H1 (cell line): ENCODE results near the gene ANO6. TPM values are rescaled to one million over a fixed set of nuclear protein-coding genes. Genes with fewer than 3 reads are reported as not detected.
A peak's percentile ranks its signal among the peaks of the same experiment; 100 is the strongest.

Experiments used
- CTCF ChIA-PET: fragments of 300-600 bp; sonication (Branson Sonifier 250); formaldehyde crosslinking; loops from one replicate; lab custom pipeline; 2021; ENCODE audit not compliant: partially characterized antibody; lab: Charles Lee
- POLR2A ChIA-PET: fragments of 300-600 bp; sonication (Branson Sonifier 250); formaldehyde crosslinking; loops from one replicate; lab custom pipeline; 2021; ENCODE audit warnings: inconsistent platforms; ENCODE audit not compliant: partially characterized antibody; lab: Charles Lee
- DNase-seq, 2 experiments: peaks; one replicate each; pipeline versions ENCODE4 v3.0.0 to v3.0.0-alpha.2; 2010 to 2022; ENCODE audit warnings: low spot score in 2 of 2, low read depth in 1 of 2, mixed read lengths in 1 of 2
- FAIRE-seq: peaks from 2 replicates; lab custom pipeline; 2011; peaks lifted over from hg19 to GRCh38; lab: Jason Lieb, UNC
- H2AFZ ChIP-seq: 2 replicates; pipeline ENCODE4 v1.8.1; 2012; ENCODE audit warnings: low read length, inconsistent platforms
- H2AK5ac ChIP-seq: 2 replicates; pipeline ENCODE4 v1.6.1; 2013; ENCODE audit warnings: low read depth, low read length
- H2BK120ac ChIP-seq: replicated peaks from 2 replicates; pipeline ENCODE3; 2013; ENCODE audit warnings: low read depth, low read length, inconsistent platforms
- H2BK12ac ChIP-seq: 2 replicates; pipeline ENCODE4 v1.6.1; 2013; ENCODE audit warnings: low read depth, low read length
- H2BK15ac ChIP-seq: 2 replicates; pipeline ENCODE4 v1.6.1; 2013; ENCODE audit warnings: low read length
- H2BK20ac ChIP-seq: 2 replicates; pipeline ENCODE4 v1.6.1; 2013; ENCODE audit warnings: low read length
- H2BK5ac ChIP-seq: 2 replicates; pipeline ENCODE4 v1.6.1; 2013; ENCODE audit warnings: low read depth, low read length
- H3K14ac ChIP-seq: 2 replicates; pipeline ENCODE4 v1.6.1; 2013; ENCODE audit warnings: inconsistent platforms; ENCODE audit not compliant: insufficient read length
- H3K18ac ChIP-seq: 2 replicates; pipeline ENCODE4 v1.6.1; 2013; ENCODE audit warnings: low read length; ENCODE audit errors: extremely low read depth
- H3K23ac ChIP-seq: 2 replicates; pipeline ENCODE4 v1.6.1; 2013; ENCODE audit warnings: inconsistent platforms; ENCODE audit not compliant: insufficient read length
- H3K23me2 ChIP-seq: 2 replicates; pipeline ENCODE4 v1.6.1; 2013; ENCODE audit warnings: low read depth, low read length
- H3K27ac ChIP-seq: 2 replicates; pipeline ENCODE4 v1.6.1; 2011; ENCODE audit warnings: low read depth, low read length, inconsistent platforms
- H3K27me3 ChIP-seq, 4 experiments: replicated peaks in 1 of 4; 1 replicate in 1 of 4; 2 replicates in 3 of 4; pipeline versions ENCODE4 v1.6.1 to v1.8.1; 2011 to 2013; ENCODE audit warnings: low read length in 3 of 4, mild to moderate bottlenecking in 3 of 4, inconsistent platforms in 2 of 4, mixed read lengths in 2 of 4, moderate library complexity in 1 of 4; ENCODE audit not compliant: control insufficient read depth in 3 of 4, insufficient read depth in 3 of 4; ENCODE audit errors: extremely low read depth in 1 of 4
- H3K36me3 ChIP-seq, 4 experiments: 2 replicates each; pipeline versions ENCODE4 v1.6.1 to v1.8.1; 2011 to 2013; ENCODE audit warnings: mild to moderate bottlenecking in 4 of 4, low read length in 3 of 4, moderate library complexity in 2 of 4, control low read depth in 1 of 4, inconsistent platforms in 1 of 4; ENCODE audit not compliant: insufficient read depth in 4 of 4, control insufficient read depth in 2 of 4
- H3K4ac ChIP-seq: replicated peaks from 2 replicates; pipeline ENCODE3; 2013; ENCODE audit warnings: low read length, low read depth, mixed read lengths, inconsistent platforms; ENCODE audit not compliant: insufficient read length
- H3K4me1 ChIP-seq, 4 experiments: replicated peaks in 1 of 4; 1 replicate in 1 of 4; 2 replicates in 3 of 4; pipeline versions ENCODE4 v1.6.1 to v1.8.1; 2011 to 2013; ENCODE audit warnings: low read length in 3 of 4, inconsistent platforms in 2 of 4, mixed read lengths in 1 of 4; ENCODE audit not compliant: insufficient read depth in 4 of 4, control insufficient read depth in 3 of 4
- H3K4me2 ChIP-seq, 2 experiments: 2 replicates each; pipeline versions ENCODE4 v1.6.1 to v1.8.1; 2011 to 2013; ENCODE audit warnings: low read depth in 2 of 2, low read length in 2 of 2, control low read depth in 1 of 2, inconsistent platforms in 1 of 2, mild to moderate bottlenecking in 1 of 2; ENCODE audit not compliant: insufficient read depth in 1 of 2
- H3K4me3 ChIP-seq, 4 experiments: fragments of 200-600, 300-600 bp in 1 of 4; sonication (generic), shearing (Covaris generic), sonication (Bioruptor Twin) in 1 of 4; 2 replicates each; pipeline versions ENCODE4 v1.5.1 to v1.8.1; 2011 to 2016; ENCODE audit warnings: low read length in 4 of 4, low read depth in 3 of 4, control low read depth in 2 of 4, inconsistent platforms in 2 of 4, mild to moderate bottlenecking in 2 of 4, mixed read lengths in 1 of 4, moderate library complexity in 1 of 4; ENCODE audit not compliant: insufficient read depth in 2 of 4; ENCODE audit errors: extremely low read depth in 1 of 4
- H3K56ac ChIP-seq: replicated peaks from 2 replicates; pipeline ENCODE3; 2013; ENCODE audit warnings: low read depth, mild to moderate bottlenecking, mixed read lengths, low read length, inconsistent platforms; ENCODE audit not compliant: insufficient read length
- H3K79me1 ChIP-seq: 2 replicates; pipeline ENCODE4 v1.6.1; 2013; ENCODE audit warnings: low read depth, low read length, control low read depth
- H3K79me2 ChIP-seq, 2 experiments: 2 replicates each; pipeline versions ENCODE4 v1.6.1 to v1.8.1; 2012 to 2013; ENCODE audit warnings: low read length in 2 of 2, mild to moderate bottlenecking in 2 of 2, inconsistent platforms in 1 of 2; ENCODE audit not compliant: insufficient read depth in 2 of 2, control insufficient read depth in 1 of 2
- H3K9ac ChIP-seq, 4 experiments: replicated peaks in 1 of 4; 1 replicate in 1 of 4; 2 replicates in 3 of 4; pipeline versions ENCODE4 v1.6.1 to v1.8.1; 2011 to 2013; ENCODE audit warnings: low read depth in 3 of 4, low read length in 3 of 4, control low read depth in 2 of 4, mild to moderate bottlenecking in 2 of 4, moderate library complexity in 2 of 4, inconsistent platforms in 1 of 4; ENCODE audit errors: extremely low read depth in 1 of 4
- H3K9me3 ChIP-seq, 2 experiments: 2 replicates each; pipeline versions ENCODE4 v1.6.1 to v1.8.1; 2012 to 2013; ENCODE audit warnings: mild to moderate bottlenecking in 2 of 2, moderate library complexity in 2 of 2, control low read depth in 1 of 2, inconsistent platforms in 1 of 2, low read depth in 1 of 2, low read length in 1 of 2, mixed read lengths in 1 of 2; ENCODE audit not compliant: insufficient read depth in 2 of 2
- H4K20me1 ChIP-seq, 2 experiments: replicated peaks in 1 of 2; 2 replicates each; pipeline versions ENCODE3 to v1.8.1; 2011 to 2013; ENCODE audit warnings: inconsistent platforms in 2 of 2, low read length in 2 of 2, mild to moderate bottlenecking in 1 of 2; ENCODE audit not compliant: insufficient read depth in 2 of 2, control insufficient read depth in 1 of 2
- H4K5ac ChIP-seq: 2 replicates; pipeline ENCODE4 v1.6.1; 2013; ENCODE audit warnings: low read length, low read depth, mixed read lengths, inconsistent platforms; ENCODE audit not compliant: insufficient read length
- H4K8ac ChIP-seq: 2 replicates; pipeline ENCODE4 v1.8.0; 2013; ENCODE audit warnings: mild to moderate bottlenecking, moderate library complexity, low read length, inconsistent platforms; ENCODE audit not compliant: insufficient read depth; ENCODE audit errors: extremely low read depth
- H4K91ac ChIP-seq: replicated peaks from 2 replicates; pipeline ENCODE3; 2013; ENCODE audit warnings: low read length, mixed read lengths, inconsistent platforms; ENCODE audit not compliant: insufficient read length
- BCL11A ChIP-seq, 2 experiments: IDR thresholded peaks; one replicate each; pipeline ENCODE4 v1.6.1; 2011; ENCODE audit warnings: low read depth in 2 of 2, low read length in 2 of 2, mild to moderate bottlenecking in 2 of 2
- CBX5 ChIP-seq: fragments of 300-800, 300-1000 bp; sonication (generic); IDR thresholded peaks from 2 replicates; pipeline ENCODE4 v1.7.1; 2016; ENCODE audit warnings: antibody characterized with exemption, low read length, low read depth
- CBX8 ChIP-seq: fragments of 300-800, 300-1000 bp; sonication (generic); IDR thresholded peaks from 2 replicates; pipeline ENCODE4 v1.7.1; 2016; ENCODE audit warnings: low read depth, low read length, borderline replicate concordance
- EZH2 ChIP-seq: fragments of 200-600 bp; sonication (generic); IDR thresholded peaks from 2 replicates; pipeline ENCODE4 v1.7.1; 2012; ENCODE audit warnings: low read depth, mild to moderate bottlenecking, moderate library complexity, low read length, inconsistent platforms; ENCODE audit not compliant: severe bottlenecking
- GABPA ChIP-seq: IDR thresholded peaks from 2 replicates; pipeline ENCODE4 v1.6.1; 2011; ENCODE audit warnings: mild to moderate bottlenecking, low read length, moderate library complexity, borderline replicate concordance; ENCODE audit not compliant: insufficient read depth
- GTF2F1 ChIP-seq: IDR thresholded peaks from 2 replicates; pipeline ENCODE4 v1.6.1; 2012; ENCODE audit warnings: low read depth, low read length, improper control_type of control experiment, borderline replicate concordance
- JUN ChIP-seq: IDR thresholded peaks from 2 replicates; pipeline ENCODE4 v1.6.1; 2011; ENCODE audit warnings: low read depth, mild to moderate bottlenecking, improper control_type of control experiment, low read length
- POU5F1 ChIP-seq: IDR thresholded peaks from 2 replicates; pipeline ENCODE4 v1.6.1; 2011; ENCODE audit warnings: low read depth, mild to moderate bottlenecking, low read length, moderate library complexity
- SIN3A ChIP-seq, 2 experiments: IDR thresholded peaks in 1 of 2; conservative IDR thresholded peaks in 1 of 2; 2 replicates each; pipeline ENCODE4 v1.6.1; 2011 to 2012; ENCODE audit warnings: low read length in 2 of 2, improper control_type of control experiment in 1 of 2, low read depth in 1 of 2, mild to moderate bottlenecking in 1 of 2
- SIRT6 ChIP-seq: IDR thresholded peaks from one replicate; pipeline ENCODE4 v1.7.1; 2012; ENCODE audit warnings: low read length, inconsistent platforms
- SP1 ChIP-seq: IDR thresholded peaks from 2 replicates; pipeline ENCODE4 v1.6.1; 2011; ENCODE audit warnings: low read depth, low read length
- TAF1 ChIP-seq: IDR thresholded peaks from 2 replicates; pipeline ENCODE4 v1.6.1; 2011; ENCODE audit warnings: mild to moderate bottlenecking, low read depth, low read length
- TAF7 ChIP-seq: optimal IDR thresholded peaks from 2 replicates; pipeline ENCODE3; 2011; ENCODE audit warnings: low read depth, mild to moderate bottlenecking, inconsistent platforms, low read length, moderate library complexity, borderline replicate concordance
- YY1 ChIP-seq: IDR thresholded peaks from 2 replicates; pipeline ENCODE4 v1.6.1; 2011; ENCODE audit warnings: low read depth, mild to moderate bottlenecking, low read length
- WGBS, 2 experiments: shearing (Covaris generic) in 1 of 2; methylation state at CpG; one replicate each; pipeline versions ENCODE4 v1.1.6 to v1.1.7; 2013 to 2015; ENCODE audit warnings: low lambda C conversion rate in 2 of 2, mixed read lengths in 2 of 2, inconsistent platforms in 1 of 2, low coverage in 1 of 2, missing lambda C conversion rate in 1 of 2; ENCODE audit not compliant: insufficient replicate concordance in 2 of 2, insufficient coverage in 1 of 2, insufficient read length in 1 of 2; ENCODE audit errors: extremely low coverage in 1 of 2, missing lambda C conversion rate in 1 of 2; 5-methylcytosine and 5-hydroxymethylcytosine counted together
- polyA plus RNA-seq, 7 experiments: library from polyadenylated mRNA; depleted of rRNA in 3 of 7; stranded (reverse) in 5 of 7; unstranded in 2 of 7; fragments of >200 nt in 5 of 7; fragments of 200-250 nt in 2 of 7; gene quantifications; 1 replicate in 5 of 7; 2 replicates in 1 of 7; 4 replicates in 1 of 7; pipeline versions ENCODE4 v1.2.1 to v1.2.3, GENCODE V29; 2011 to 2013; ENCODE audit warnings: missing spikeins in 2 of 7, mixed read lengths in 2 of 7
- total RNA-seq: library from RNA; stranded (reverse); fragmentation: NEBNext Ultra II Directional; extraction: Animal tissue kit (Norgen Biotek cat#: 25700); gene quantifications from 2 replicates; pipeline ENCODE4 v1.2.1, GENCODE V29; 2021

ANO6 gene
- total and polyA plus RNA-seq, 2 of the 8 experiments (the other 6 are each of a cell fraction or from before 2014, with no cell fraction given), result 15.1 to 39.7 TPM

DNA sequence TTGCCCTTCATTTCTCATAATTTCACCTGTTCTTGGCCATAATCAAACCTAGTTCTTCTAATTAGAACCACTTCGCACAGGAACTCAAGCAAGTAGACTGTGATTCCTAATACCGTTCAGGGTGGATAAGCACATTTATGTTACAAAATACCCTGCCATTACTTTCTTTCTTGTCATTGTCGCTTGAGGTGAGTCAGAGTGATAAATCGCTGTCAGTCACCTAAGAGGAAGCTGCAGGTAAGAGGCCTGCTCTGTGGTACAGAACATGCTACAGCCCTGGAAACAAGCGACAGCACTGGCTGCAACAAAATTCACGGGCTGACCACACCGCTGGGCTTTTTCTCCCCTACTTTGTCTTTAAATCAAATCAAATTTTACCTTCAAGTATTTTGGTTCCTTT lies 218.2 kb downstream of the ANO6 start:
- peak overlapping the region; percentile 43 to 55; a peak in 3 of 4 replicates for H3K4me2 ChIP-seq
- no peak for FAIRE-seq
- no peak overlapping the region for H4K91ac ChIP-seq
- H2AFZ ChIP-seq, result no peak overlapping the region
- POLR2A ChIA-PET, result no interaction called here
- H3K79me1 ChIP-seq, result no peaks in the 10 kb centered on the region
- no peak overlapping the region for H3K14ac ChIP-seq
- H3K56ac ChIP-seq, result no peak overlapping the region
- H3K27ac ChIP-seq, result no peak overlapping the region
- no peak overlapping the region for H3K23ac ChIP-seq
- H4K20me1 ChIP-seq, result no peaks in the 10 kb centered on the region
- no peak overlapping the region for H3K9ac ChIP-seq
- no peak overlapping the region for H2BK12ac ChIP-seq
- H2AK5ac ChIP-seq, result no peak overlapping the region
- no peak overlapping the region for H2BK20ac ChIP-seq
- H3K9me3 ChIP-seq, result no peaks in the 10 kb centered on the region
- CTCF ChIA-PET, result interaction anchor here (1.4 kb wide), 1 partner anchor 61 kb away, joined by 3 read pairs; no protein-coding TSS in a partner anchor
- no peaks in the 10 kb centered on the region for H3K79me2 ChIP-seq
- WGBS, 2 experiments, result 81% methylated on average over 7 of the region's 7 CpGs; no CpG with 5 or more reads in 1 of the 2 experiments
- H2BK15ac ChIP-seq, result no peak overlapping the region
- no peak overlapping the region for H2BK5ac ChIP-seq
- H4K5ac ChIP-seq, result no peak overlapping the region
- H3K4me1 ChIP-seq, result peaks cover 4 to 27% (median 11%) of the 10 kb centered on the region in 4 experiments; a peak in 5 of 7 replicates
- peak overlapping the region in 1 of 4 experiments; percentile 5; a peak in 1 of 8 replicates for H3K4me3 ChIP-seq
- H4K8ac ChIP-seq, result no peak overlapping the region
- H3K27me3 ChIP-seq, result peaks cover 0 to 2% (median 0%) of the 10 kb centered on the region in 4 experiments; a peak in 3 of 7 replicates
- H3K36me3 ChIP-seq, result no peaks in the 10 kb centered on the region; a peak in 1 of 8 replicates
- H3K23me2 ChIP-seq, result no peaks in the 10 kb centered on the region
- no peak for DNase-seq
- H2BK120ac ChIP-seq, result no peak overlapping the region
- no peak overlapping the region for H3K18ac ChIP-seq
- no peak overlapping the region for H3K4ac ChIP-seq
- TF ChIP-seq GTF2F1 (no peak), SP1 (no peak), TAF7 (no peak), GABPA (no peak), TAF1 (no peak), JUN (no peak), YY1 (no peak), POU5F1 (no peak), EZH2 (no peak), CBX8 (no peak), BCL11A (IDR thresholded peaks at IDR 0.05; ENCODE audit: low read depth in 2 of 2, low read length in 2 of 2) (no peak), CBX5 (no peak), SIRT6 (no peak), SIN3A (conservative IDR thresholded peaks at IDR 0.05 in 1 of 2, IDR thresholded peaks at IDR 0.05 in 1 of 2; ENCODE audit: low read depth in 1 of 2, low read length in 2 of 2) (no peak)
